HepG2 (cell line): ENCODE measurements around the gene SLIT1. TPM values are rescaled to one million over a fixed set of nuclear protein-coding genes. Genes with fewer than 3 reads are reported as not detected.
A peak's percentile ranks its signal among the peaks of the same experiment; 100 is the strongest.

ENCODE experiments used
- ATAC-seq: fragments of 200-7000 bp; cut with Tn5 transposase; 3 replicates; pipeline ENCODE4 v1.9.1; 2020; ENCODE audit warnings: mild to moderate bottlenecking, moderate library complexity
- BruUV-seq: library from RNA; stranded (reverse); fragments of 400-500 nt; replicated peaks from 2 replicates; lab custom pipeline; 2021; lab: Mats Ljungman, UMichigan
- CTCF ChIA-PET: fragments of 300-600 bp; formaldehyde crosslinking; extraction: SDS; loops from one replicate; lab custom pipeline; 2021; ENCODE audit warnings: low total read pairs, inconsistent platforms, low intra/inter-chr PET ratio; lab: Yijun Ruan, JAX
- POLR2A ChIA-PET: fragments of 350-600 bp; sonication (Branson Sonifier 250); formaldehyde crosslinking; loops from one replicate; lab custom pipeline; 2020; ENCODE audit warnings: antibody characterized with exemption, inconsistent platforms; lab: Yijun Ruan, JAX
- DNase-seq: peaks from one replicate; pipeline ENCODE4 v3.0.0-alpha.2; 2015; ENCODE audit warnings: low spot score
- FAIRE-seq: peaks from 3 replicates; lab custom pipeline; 2011; peaks lifted over from hg19 to GRCh38; lab: Jason Lieb, UNC
- H2AFZ ChIP-seq: one replicate; pipeline ENCODE4 v1.6.1; 2011; ENCODE audit warnings: low read length, inconsistent platforms
- H3K27ac ChIP-seq: fragments of 300-600 bp; 3 replicates; pipeline ENCODE4 v1.8.0; 2011; ENCODE audit warnings: mixed run types, mild to moderate bottlenecking, mixed read lengths, low read length, inconsistent platforms; ENCODE audit not compliant: insufficient read depth; ENCODE audit errors: extremely low read length
- H3K27me3 ChIP-seq, 2 experiments: fragments of 200-600 bp in 1 of 2; 2 replicates in 1 of 2; 3 replicates in 1 of 2; pipeline versions ENCODE4 v1.6.0 to v1.8.0; 2011; ENCODE audit warnings: low read length in 2 of 2, mild to moderate bottlenecking in 2 of 2, moderate library complexity in 2 of 2, inconsistent platforms in 1 of 2; ENCODE audit not compliant: insufficient read depth in 2 of 2, control insufficient read depth in 1 of 2
- H3K36me3 ChIP-seq, 2 experiments: fragments of 200-600 bp in 1 of 2; replicated peaks in 1 of 2; 2 replicates in 1 of 2; 3 replicates in 1 of 2; pipeline versions ENCODE4 v1.5.1 to v1.8.0; 2011; ENCODE audit warnings: low read length in 2 of 2, inconsistent platforms in 1 of 2; ENCODE audit not compliant: insufficient read depth in 2 of 2, control insufficient read depth in 1 of 2
- H3K4me1 ChIP-seq: 2 replicates; pipeline ENCODE4 v1.5.1; 2012; ENCODE audit warnings: low read length, inconsistent platforms; ENCODE audit not compliant: insufficient read depth
- H3K4me2 ChIP-seq: 2 replicates; pipeline ENCODE4 v1.6.0; 2011; ENCODE audit warnings: low read depth, low read length, inconsistent platforms
- H3K4me3 ChIP-seq, 3 experiments: fragments of 200-600 bp in 1 of 3; sonication (generic), shearing (Covaris generic) in 1 of 3; replicated peaks in 1 of 3; 2 replicates each; pipeline ENCODE4 v1.5.1; 2011 to 2016; ENCODE audit warnings: low read length in 3 of 3, inconsistent platforms in 2 of 3, low read depth in 2 of 3, mild to moderate bottlenecking in 2 of 3, control low read depth in 1 of 3, mixed read lengths in 1 of 3; ENCODE audit not compliant: insufficient read depth in 1 of 3
- H3K79me2 ChIP-seq: one replicate; pipeline ENCODE4 v1.6.1; 2011; ENCODE audit warnings: low read length, inconsistent platforms; ENCODE audit not compliant: insufficient read depth
- H3K9ac ChIP-seq: 2 replicates; pipeline ENCODE4 v1.6.0; 2011; ENCODE audit warnings: mild to moderate bottlenecking, low read depth, low read length, inconsistent platforms; ENCODE audit not compliant: insufficient read depth
- H3K9me3 ChIP-seq: 2 replicates; pipeline ENCODE4 v1.5.1; 2012; ENCODE audit warnings: mild to moderate bottlenecking, low read length
- H4K20me1 ChIP-seq: 2 replicates; pipeline ENCODE4 v1.6.0; 2011; ENCODE audit warnings: inconsistent platforms, mild to moderate bottlenecking, low read length, moderate library complexity; ENCODE audit not compliant: insufficient read depth
- BCL6 ChIP-seq: IDR thresholded peaks from 2 replicates; pipeline ENCODE4 v1.6.1; 2016; ENCODE audit warnings: missing genetic modification reagents, missing compliant biosample characterization
- ELF3 ChIP-seq: IDR thresholded peaks from 2 replicates; pipeline ENCODE4 v1.6.1; 2016; ENCODE audit warnings: missing genetic modification reagents, missing compliant biosample characterization
- HNF4A ChIP-seq: sonication (generic); formaldehyde crosslinking; IDR thresholded peaks from 2 replicates; pipeline ENCODE4 v1.4.0; 2020; ENCODE audit warnings: missing genetic modification reagents
- KDM1A ChIP-seq: IDR thresholded peaks from 2 replicates; pipeline ENCODE4 v1.6.1; 2016; ENCODE audit warnings: missing compliant biosample characterization
- MED1 ChIP-seq: sonication (generic); formaldehyde crosslinking; IDR thresholded peaks from 2 replicates; pipeline ENCODE4 v1.4.0; 2020; ENCODE audit warnings: missing genetic modification reagents
- SMARCC2 ChIP-seq: fragments of 450-650 bp; IDR thresholded peaks from 2 replicates; pipeline ENCODE4 v1.6.1; 2017; ENCODE audit warnings: antibody characterized with exemption, mild to moderate bottlenecking
- ZFX ChIP-seq: sonication (generic); formaldehyde crosslinking; IDR thresholded peaks from 2 replicates; pipeline ENCODE4 v1.4.0; 2020; ENCODE audit warnings: mild to moderate bottlenecking, low read depth, missing genetic modification reagents, moderate library complexity
- ZNF768 ChIP-seq: sonication (generic); formaldehyde crosslinking; IDR thresholded peaks from 2 replicates; pipeline ENCODE4 v1.4.0; 2020; ENCODE audit warnings: missing genetic modification reagents
- WGBS: methylation state at CpG from one replicate; pipeline ENCODE4 v1.1.6; 2017; ENCODE audit warnings: low lambda C conversion rate; 5-methylcytosine and 5-hydroxymethylcytosine counted together
- in situ Hi-C: cut with HindIII; loops from 2 replicates; pipeline ENCODE4 v1.10.0; 2017; ENCODE audit warnings: low pct_unique_long_range_greater_than_20kb; ENCODE audit not compliant: extremely low pct_ligation_motif_present
- intact Hi-C: fragments of 100-400 bp; cut with micrococcal nuclease; formaldehyde crosslinking; loops from one replicate; pipeline ENCODE4 v1.10.0; 2022; ENCODE audit not compliant: unreplicated experiment
- polyA plus RNA-seq, 8 experiments: library from polyadenylated mRNA; depleted of rRNA in 3 of 8; stranded (reverse) in 7 of 8; unstranded in 1 of 8; fragments of >200 nt; fragmentation: Illumina TruSeq in 4 of 8; extraction: Trizol in 4 of 8; gene quantifications; 2 replicates each; pipeline versions ENCODE4 v1.2.1 to v1.2.3, GENCODE V29; 2011 to 2016; ENCODE audit warnings: low read depth in 4 of 8, missing spikeins in 1 of 8, mixed read lengths in 1 of 8; ENCODE audit not compliant: insufficient read depth in 1 of 8
- total RNA-seq, 5 experiments: library from RNA; depleted of rRNA; stranded (reverse); fragments of >200 nt; fragmentation: Illumina TruSeq; extraction: Trizol; gene quantifications; 2 replicates each; pipeline ENCODE4 v1.2.3, GENCODE V29; 2016; ENCODE audit warnings: low read depth in 1 of 5
- TF ChIP-seq, protein P1 (sequence below): sonication (generic); formaldehyde crosslinking; IDR thresholded peaks from 2 replicates; pipeline ENCODE4 v1.9.0; 2021; ENCODE audit warnings: mild to moderate bottlenecking, missing genetic modification reagents

The SLIT1 gene
- total and polyA plus RNA-seq, 2 of the 13 experiments (the other 11 are each of a cell fraction or from before 2014, with no cell fraction given): 0.09 to 0.33 TPM

- H3K27me3 ChIP-seq: peaks cover 1 to 21% of the 10 kb centered on the region in 2 experiments; a peak in 3 of 5 replicates
- H3K36me3 ChIP-seq: no peaks in the 10 kb centered on the region
- H3K4me1 ChIP-seq: peaks cover 20% of the 10 kb centered on the region
- DNase-seq: no peak
- intact Hi-C loops (no loop called here), in situ Hi-C loops (no loop called here)
- no TSS peak for BruUV-seq
- H2AFZ ChIP-seq: no peak overlapping the region
- CTCF ChIA-PET: no interaction called here
- no peaks in the 10 kb centered on the region for H3K9me3 ChIP-seq
- no peak overlapping the region for H3K27ac ChIP-seq
- WGBS: 34% methylated on average over 9 of the region's 9 CpGs
- no peak overlapping the region for H3K4me3 ChIP-seq
- ATAC-seq: no peak; the same call in 2 of the 3 replicates
- no peak overlapping the region for H3K9ac ChIP-seq
- no peaks in the 10 kb centered on the region for H4K20me1 ChIP-seq
- no peaks in the 10 kb centered on the region for H3K79me2 ChIP-seq
- TF ChIP-seq ELF3 (CRISPR knock-in tag): 0 out of 2 replicates have a peak, but pooled peaks have one; percentile 24
- TF ChIP-seq SMARCC2: no peak
- peak; percentile 95 for TF ChIP-seq BCL6
- no peak overlapping the region for H3K4me2 ChIP-seq
- POLR2A ChIA-PET: no interaction called here
- no peak for FAIRE-seq
These were observed 128.1 kb downstream of the SLIT1 start for GRCh38 chr10:97057491-97058235.

- Histone ChIP-seq H3K4me1 (peaks cover 20% of the 10 kb centered on the region), H3K79me2 (no peaks in the 10 kb centered on the region), H2AFZ (no peak overlapping the region), H3K9ac (no peak overlapping the region), H3K4me2 (0 out of 2 replicates have a peak overlapping the region, but pooled peaks have one; percentile 11), H4K20me1 (no peaks in the 10 kb centered on the region), H3K36me3 (no peaks in the 10 kb centered on the region), H3K27ac (no peak overlapping the region), H3K27me3 (peaks cover 1 to 24% of the 10 kb centered on the region in 2 experiments; a peak in 1 of 5 replicates), H3K4me3 (no peak overlapping the region), H3K9me3 (no peaks in the 10 kb centered on the region)
- in situ Hi-C loops: no loop called here
- 26% methylated on average over 12 of the region's 12 CpGs for WGBS
- BruUV-seq: no TSS peak
- ChIA-PET CTCF (no interaction called here), POLR2A (no interaction called here)
- FAIRE-seq: no peak
- intact Hi-C loops: no loop called here
- ATAC-seq: peak; percentile 59
- no peak for DNase-seq
- TF ChIP-seq HNF4A (CRISPR knock-in tag) (peak; percentile 47), MED1 (no peak), ZNF768 (CRISPR knock-in tag) (peak; percentile 80), KDM1A (CRISPR knock-in tag) (no peak), ZFX (CRISPR knock-in tag) (0 out of 2 replicates have a peak, but pooled peaks have one; percentile 12)
- TF ChIP-seq, protein P1, sequence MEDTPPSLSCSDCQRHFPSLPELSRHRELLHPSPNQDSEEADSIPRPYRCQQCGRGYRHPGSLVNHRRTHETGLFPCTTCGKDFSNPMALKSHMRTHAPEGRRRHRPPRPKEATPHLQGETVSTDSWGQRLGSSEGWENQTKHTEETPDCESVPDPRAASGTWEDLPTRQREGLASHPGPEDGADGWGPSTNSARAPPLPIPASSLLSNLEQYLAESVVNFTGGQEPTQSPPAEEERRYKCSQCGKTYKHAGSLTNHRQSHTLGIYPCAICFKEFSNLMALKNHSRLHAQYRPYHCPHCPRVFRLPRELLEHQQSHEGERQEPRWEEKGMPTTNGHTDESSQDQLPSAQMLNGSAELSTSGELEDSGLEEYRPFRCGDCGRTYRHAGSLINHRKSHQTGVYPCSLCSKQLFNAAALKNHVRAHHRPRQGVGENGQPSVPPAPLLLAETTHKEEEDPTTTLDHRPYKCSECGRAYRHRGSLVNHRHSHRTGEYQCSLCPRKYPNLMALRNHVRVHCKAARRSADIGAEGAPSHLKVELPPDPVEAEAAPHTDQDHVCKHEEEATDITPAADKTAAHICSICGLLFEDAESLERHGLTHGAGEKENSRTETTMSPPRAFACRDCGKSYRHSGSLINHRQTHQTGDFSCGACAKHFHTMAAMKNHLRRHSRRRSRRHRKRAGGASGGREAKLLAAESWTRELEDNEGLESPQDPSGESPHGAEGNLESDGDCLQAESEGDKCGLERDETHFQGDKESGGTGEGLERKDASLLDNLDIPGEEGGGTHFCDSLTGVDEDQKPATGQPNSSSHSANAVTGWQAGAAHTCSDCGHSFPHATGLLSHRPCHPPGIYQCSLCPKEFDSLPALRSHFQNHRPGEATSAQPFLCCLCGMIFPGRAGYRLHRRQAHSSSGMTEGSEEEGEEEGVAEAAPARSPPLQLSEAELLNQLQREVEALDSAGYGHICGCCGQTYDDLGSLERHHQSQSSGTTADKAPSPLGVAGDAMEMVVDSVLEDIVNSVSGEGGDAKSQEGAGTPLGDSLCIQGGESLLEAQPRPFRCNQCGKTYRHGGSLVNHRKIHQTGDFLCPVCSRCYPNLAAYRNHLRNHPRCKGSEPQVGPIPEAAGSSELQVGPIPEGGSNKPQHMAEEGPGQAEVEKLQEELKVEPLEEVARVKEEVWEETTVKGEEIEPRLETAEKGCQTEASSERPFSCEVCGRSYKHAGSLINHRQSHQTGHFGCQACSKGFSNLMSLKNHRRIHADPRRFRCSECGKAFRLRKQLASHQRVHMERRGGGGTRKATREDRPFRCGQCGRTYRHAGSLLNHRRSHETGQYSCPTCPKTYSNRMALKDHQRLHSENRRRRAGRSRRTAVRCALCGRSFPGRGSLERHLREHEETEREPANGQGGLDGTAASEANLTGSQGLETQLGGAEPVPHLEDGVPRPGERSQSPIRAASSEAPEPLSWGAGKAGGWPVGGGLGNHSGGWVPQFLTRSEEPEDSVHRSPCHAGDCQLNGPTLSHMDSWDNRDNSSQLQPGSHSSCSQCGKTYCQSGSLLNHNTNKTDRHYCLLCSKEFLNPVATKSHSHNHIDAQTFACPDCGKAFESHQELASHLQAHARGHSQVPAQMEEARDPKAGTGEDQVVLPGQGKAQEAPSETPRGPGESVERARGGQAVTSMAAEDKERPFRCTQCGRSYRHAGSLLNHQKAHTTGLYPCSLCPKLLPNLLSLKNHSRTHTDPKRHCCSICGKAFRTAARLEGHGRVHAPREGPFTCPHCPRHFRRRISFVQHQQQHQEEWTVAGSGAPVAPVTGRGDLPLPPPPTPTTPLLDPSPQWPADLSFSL (CRISPR knock-in tag): no peak
These were observed 129.6 kb downstream of the SLIT1 start for GRCh38 chr10:97056003-97056630.
